Right lobe of liver (tissue), 4 donors: ENCODE data around the gene RUBCNL.

Source experiments
- CTCF ChIP-seq, 4 donors: fragments of 200-600 bp in 3 of 4; fragments of 450-650 bp in 1 of 4; IDR thresholded peaks; one replicate each; pipeline versions ENCODE4 v1.5.1 to v1.8.0; 2016 to 2022; ENCODE audit warnings: antibody characterized with exemption in 4 of 4, mild to moderate bottlenecking in 2 of 4
- POLR2A ChIP-seq: fragments of 450-650 bp; IDR thresholded peaks from one replicate; pipeline ENCODE4 v1.6.1; 2017; ENCODE audit warnings: antibody characterized with exemption, mild to moderate bottlenecking
- donor health status: DM: no; HTN: no; CAD: no.
- donor health status: DM: no; HTN: no; CAD: no.
- donor health status: DM: no; HTN: yes; CAD: no.

DNA sequence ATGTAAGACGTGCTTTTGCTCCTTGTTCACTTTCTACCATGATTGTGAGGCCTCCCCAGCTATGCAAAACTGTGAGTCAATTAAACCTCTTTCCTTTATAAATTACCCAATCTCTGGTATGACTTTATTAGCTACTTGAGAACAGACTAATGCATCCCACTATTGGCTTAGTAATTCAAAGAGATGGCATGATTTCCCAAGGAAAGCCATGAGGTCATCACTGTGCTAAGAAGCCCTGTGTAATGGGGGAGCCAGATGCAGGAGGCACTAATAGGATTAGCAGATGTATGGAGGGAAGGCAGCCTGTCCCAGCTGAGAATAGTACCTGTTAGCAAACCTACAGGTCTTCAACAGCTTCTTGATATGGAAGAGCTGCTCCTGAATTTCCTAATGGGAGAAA lies 38.1 kb downstream of the RUBCNL start:
- TF ChIP-seq CTCF (IDR thresholded peaks at IDR 0.05): no peak
- TF ChIP-seq POLR2A: no peak
